ENCODE results near the gene WBP1L. TPM values are rescaled to one million over a fixed set of nuclear protein-coding genes. Genes with fewer than 3 reads are reported as not detected.
"Not testable (repeated sequence)": the region's sequence is repeated elsewhere in the genome, so short reads cannot be mapped to it uniquely, and the experiment has no call there.

Gene WBP1L
- total and polyA plus RNA-seq, 2 donors, result 30.1 to 42.6 TPM

DNA sequence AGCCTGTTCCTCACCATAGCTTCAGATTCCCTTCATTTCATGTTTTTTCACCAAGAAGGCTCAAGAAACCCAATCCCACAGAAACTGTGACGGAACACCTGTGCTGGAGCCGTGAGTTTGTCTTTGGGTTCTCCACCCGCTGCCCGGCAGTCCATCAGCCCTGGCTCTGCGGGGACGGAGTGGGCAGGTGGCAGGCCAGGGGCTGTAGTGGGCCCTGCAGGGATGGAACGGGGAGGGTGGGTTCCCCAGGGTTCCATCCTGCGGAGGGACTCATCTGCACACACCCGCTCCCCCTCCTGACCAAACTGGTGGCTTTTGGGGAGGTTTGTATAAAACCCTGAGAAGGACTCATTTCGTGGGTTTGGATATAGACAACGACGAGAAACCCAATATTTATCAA lies 78.5 kb downstream of the WBP1L start:
- Histone ChIP-seq H3K4me1 (ENCODE audit: insufficient read depth) (no peaks in the 10 kb centered on the region), H3K27ac (ENCODE audit: low read depth) (no peak overlapping the region), H3K4me3 (ENCODE audit: low read depth, low read length) (no peak overlapping the region), H3K36me3 (ENCODE audit: insufficient read depth) (no peaks in the 10 kb centered on the region)
- WGBS, result 92% methylated on average over 12 of the region's 12 CpGs
- DNase-seq (ENCODE audit: extremely low spot score), result no peak

DNA sequence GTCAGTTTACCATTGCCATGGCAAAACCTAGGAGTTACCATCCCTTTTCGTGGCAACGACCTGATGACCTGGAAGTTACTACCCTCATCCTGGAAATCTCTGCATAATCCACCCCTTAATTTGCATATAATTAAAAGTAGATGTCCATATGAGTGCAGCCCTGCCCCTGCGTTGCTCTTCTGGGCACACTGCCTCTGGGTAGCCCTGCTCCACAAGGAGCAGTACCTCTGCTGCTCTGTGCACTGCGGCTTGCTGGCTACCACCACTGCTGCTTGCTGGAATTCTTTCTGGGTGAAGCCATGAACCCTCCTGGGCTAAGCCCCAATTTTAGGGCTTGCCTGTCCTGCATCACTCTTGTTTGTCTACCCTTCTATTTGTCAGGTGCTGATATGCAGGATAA lies 80.9 kb downstream of the WBP1L start:
- WGBS, result 92% methylated on average over 4 of the region's 4 CpGs
- DNase-seq (ENCODE audit: extremely low spot score), result no peak

DNA sequence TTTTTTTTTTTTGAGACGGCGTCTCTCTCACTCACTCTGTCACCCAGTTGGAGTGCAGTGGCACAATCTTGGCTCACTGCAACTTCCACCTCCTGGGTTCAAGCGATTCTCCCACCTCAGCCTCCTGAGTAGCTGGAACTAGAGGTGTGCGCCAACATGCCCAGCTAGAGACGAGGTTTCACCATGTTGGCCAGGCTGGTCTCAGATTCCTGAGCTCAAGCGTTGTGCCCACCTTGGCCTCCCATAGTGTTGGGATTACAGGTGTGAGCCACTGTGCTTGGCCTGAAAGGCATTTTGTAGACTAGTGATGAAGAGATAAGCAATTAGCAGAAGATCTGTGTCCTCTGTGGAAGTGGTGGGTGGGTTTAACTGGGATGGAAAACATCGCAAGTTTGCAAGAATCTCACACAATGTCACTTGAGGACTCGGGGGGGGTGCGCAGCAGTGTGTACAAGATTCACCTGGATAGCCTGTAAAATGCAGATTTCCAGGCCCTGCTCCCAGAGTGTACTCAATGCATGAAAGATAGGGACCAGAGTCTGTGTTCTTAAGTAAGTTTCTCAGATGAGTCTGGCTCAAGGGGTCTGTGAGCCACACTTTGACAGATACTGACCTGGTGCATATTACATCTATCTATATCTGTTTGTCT lies 82.5 kb downstream of the WBP1L start:
- DNase-seq (ENCODE audit: extremely low spot score), result no peak
- Histone ChIP-seq H3K4me3 (ENCODE audit: low read depth, low read length) (no peak overlapping the region), H3K27ac (ENCODE audit: low read depth) (no peak overlapping the region), H3K4me1 (ENCODE audit: insufficient read depth) (no peaks in the 10 kb centered on the region), H3K36me3 (ENCODE audit: insufficient read depth) (no peaks in the 10 kb centered on the region)
- 89% methylated on average over 9 of the region's 9 CpGs for WGBS

More for the DNA sequence above, 80.9 kb downstream of the WBP1L start:
- Histone ChIP-seq H3K4me3 (ENCODE audit: low read depth, low read length) (no peak overlapping the region), H3K4me1 (ENCODE audit: insufficient read depth) (no peaks in the 10 kb centered on the region), H3K27ac (ENCODE audit: low read depth) (no peak overlapping the region), H3K36me3 (ENCODE audit: insufficient read depth) (no peaks in the 10 kb centered on the region)

DNA sequence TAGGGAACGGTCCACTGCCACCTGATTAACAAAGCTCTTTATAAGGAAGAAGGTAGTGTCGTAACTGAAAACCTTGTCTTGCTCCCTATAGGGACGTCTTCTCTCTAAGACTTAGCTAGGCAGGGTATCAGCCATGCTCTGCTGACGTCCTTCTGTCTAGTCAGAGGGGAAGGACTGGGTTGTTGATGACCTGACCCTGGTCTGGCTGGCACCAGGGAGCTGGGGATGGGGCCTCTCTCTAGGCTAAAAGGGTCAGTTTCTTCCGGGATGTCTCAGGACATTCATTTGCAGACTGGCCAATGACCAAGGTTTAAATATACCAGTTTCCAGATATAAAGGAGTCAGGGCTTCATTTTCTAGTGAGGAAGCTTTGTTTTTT lies 83.8 kb downstream of the WBP1L start:
- 85% methylated on average over 5 of the region's 5 CpGs for WGBS
- DNase-seq (ENCODE audit: extremely low spot score), result no peak
- H3K27ac ChIP-seq (ENCODE audit: low read depth), result no peak overlapping the region
- no peaks in the 10 kb centered on the region for H3K36me3 ChIP-seq (ENCODE audit: insufficient read depth)
- no peaks in the 10 kb centered on the region for H3K4me1 ChIP-seq (ENCODE audit: insufficient read depth)
- H3K4me3 ChIP-seq (ENCODE audit: low read depth, low read length), result no peak overlapping the region

DNA sequence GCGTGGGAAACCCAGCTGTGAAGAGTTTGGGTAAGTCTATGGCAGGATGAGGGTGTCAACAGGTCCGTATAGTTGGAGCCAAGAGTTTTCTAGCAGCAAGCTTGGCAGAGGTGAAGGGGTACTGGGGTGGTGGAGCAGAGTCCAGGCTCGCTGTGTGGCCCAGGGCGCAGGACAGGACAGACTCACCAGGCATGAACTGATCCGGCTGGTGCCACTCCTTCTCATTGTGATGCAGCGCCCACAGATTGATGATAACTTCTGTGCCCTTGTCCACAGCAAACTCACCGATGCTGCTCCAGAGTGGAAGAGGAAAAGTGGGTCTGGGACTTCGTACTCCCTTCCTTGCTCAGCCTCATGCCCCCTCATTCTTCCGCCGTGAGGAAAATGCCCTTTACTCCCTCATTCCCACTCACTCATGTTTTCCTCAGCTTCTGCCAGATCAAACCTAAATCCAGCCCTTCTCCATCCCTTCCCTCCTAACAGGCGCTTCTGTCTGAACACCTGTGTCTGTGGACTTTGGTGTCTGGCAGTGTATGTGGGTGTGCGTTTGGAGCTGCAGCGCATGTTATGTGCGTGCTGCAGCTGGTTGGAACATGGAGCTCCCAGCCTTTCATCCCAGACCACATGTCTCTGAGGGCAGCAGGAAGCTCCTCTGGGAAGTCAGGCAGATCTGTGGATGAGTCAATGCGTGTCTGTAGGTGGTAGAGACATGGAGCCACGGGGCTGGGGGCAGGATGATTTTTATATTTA lies 87.7 kb downstream of the WBP1L start:
- DNase-seq (ENCODE audit: extremely low spot score), result no peak
- H3K4me3 ChIP-seq (ENCODE audit: low read depth, low read length), result no peak overlapping the region
- 71% methylated on average over 16 of the region's 16 CpGs for whole genome bisulfite sequencing
- H3K27ac ChIP-seq (ENCODE audit: low read depth), result no peak overlapping the region
- no peaks in the 10 kb centered on the region for H3K4me1 ChIP-seq (ENCODE audit: insufficient read depth)
- no peaks in the 10 kb centered on the region for H3K36me3 ChIP-seq (ENCODE audit: insufficient read depth)

DNA sequence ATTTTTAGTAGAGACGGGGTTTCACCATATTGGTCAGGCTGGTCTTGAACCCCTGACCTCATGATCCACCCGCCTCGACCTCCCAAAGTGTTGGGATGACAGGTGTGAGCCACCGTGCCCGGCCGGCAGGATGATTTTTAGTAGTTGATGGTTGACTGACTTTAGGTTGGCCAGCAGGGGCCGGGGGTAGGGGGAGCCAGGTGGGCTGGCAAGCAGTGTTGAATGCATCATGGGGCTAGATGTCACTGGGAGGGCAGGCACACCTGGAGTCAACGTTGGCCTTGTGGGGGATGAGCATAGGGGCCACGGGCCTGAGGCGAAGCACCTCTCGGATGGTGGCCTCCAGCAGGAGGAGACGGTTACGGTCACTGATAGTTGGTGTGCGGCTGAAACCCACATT lies 88.5 kb downstream of the WBP1L start:
- no peak overlapping the region for H3K27ac ChIP-seq (ENCODE audit: low read depth)
- DNase-seq (ENCODE audit: extremely low spot score), result no peak
- H3K4me3 ChIP-seq (ENCODE audit: low read depth, low read length), result no peak overlapping the region
- no peaks in the 10 kb centered on the region for H3K36me3 ChIP-seq (ENCODE audit: insufficient read depth)
- H3K4me1 ChIP-seq (ENCODE audit: insufficient read depth), result no peaks in the 10 kb centered on the region
- 87% methylated on average over 14 of the region's 14 CpGs for WGBS

DNA sequence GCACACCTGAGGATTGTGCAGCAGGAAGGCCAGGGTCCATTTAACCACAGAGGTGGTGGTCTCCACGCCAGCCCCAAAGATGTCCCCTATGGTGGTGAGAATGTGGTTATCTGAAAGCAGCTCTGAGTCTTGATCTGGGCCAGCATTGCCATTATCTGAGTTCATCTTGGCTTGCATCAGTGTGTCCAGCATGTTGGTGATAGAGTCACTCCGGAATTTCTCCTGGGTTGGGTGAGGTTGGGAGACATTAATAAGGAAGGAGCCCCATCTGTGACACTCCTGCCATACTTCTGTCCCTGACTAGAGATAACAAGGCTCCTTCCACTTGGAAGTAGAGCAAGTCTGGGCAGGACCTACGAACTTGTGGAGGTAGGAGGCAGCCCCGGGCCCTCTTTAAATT lies 89.2 kb downstream of the WBP1L start:
- H3K27ac ChIP-seq (ENCODE audit: low read depth), result no peak overlapping the region
- no peaks in the 10 kb centered on the region for H3K36me3 ChIP-seq (ENCODE audit: insufficient read depth)
- DNase-seq (ENCODE audit: extremely low spot score), result no peak
- H3K4me1 ChIP-seq (ENCODE audit: insufficient read depth), result no peaks in the 10 kb centered on the region
- no peak overlapping the region for H3K4me3 ChIP-seq (ENCODE audit: low read depth, low read length)
- 89% methylated on average over 4 of the region's 4 CpGs for WGBS

DNA sequence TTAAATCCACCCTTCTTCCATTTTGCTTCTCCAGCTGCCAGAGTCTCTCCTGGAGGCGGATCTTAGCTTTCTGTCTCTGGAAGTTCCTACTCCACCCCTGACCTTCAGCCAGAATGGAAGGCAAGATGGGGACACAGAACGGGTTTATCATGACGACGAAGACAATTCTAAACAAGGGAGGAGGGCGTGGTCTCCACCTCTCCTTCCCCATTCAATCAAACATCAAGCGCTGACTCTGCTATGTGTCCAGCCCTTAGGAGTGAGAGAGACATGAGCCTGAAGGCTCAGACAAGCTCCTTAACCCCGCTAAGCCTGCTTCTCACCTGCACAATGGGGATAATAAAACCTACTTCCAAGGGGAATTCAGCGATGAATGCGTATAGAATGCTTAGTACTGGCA lies 90.4 kb downstream of the WBP1L start:
- DNase-seq (ENCODE audit: extremely low spot score), result no peak

DNA sequence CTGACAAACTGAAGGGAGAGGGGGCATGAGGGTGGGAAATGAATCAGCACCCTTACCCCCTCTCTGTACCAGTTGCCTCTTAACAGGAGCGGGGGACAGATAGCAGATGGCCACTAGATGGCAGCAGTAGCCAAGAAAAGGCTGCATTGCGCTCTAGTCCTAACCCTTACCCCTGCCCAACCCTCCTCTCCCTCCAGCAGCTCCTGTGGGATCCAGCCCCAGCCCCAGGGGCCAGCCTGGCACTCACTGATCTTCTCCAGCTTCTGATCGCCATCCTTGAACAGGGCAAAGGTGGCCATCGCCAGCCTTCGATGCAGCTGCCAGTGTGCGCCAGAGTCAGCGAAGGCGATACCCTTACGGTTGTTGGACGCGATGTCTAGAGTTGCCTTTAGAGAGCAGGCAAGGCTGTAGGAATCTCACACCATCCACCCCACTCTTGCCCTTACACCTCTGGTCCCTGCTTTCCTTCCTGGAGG lies 91.3 kb downstream of the WBP1L start:
- Histone ChIP-seq H3K27ac (ENCODE audit: low read depth) (no peak overlapping the region), H3K4me3 (ENCODE audit: low read depth, low read length) (no peak overlapping the region), H3K36me3 (ENCODE audit: insufficient read depth) (no peaks in the 10 kb centered on the region), H3K4me1 (ENCODE audit: insufficient read depth) (no peaks in the 10 kb centered on the region)
- no peak for DNase-seq (ENCODE audit: extremely low spot score)
- 62% methylated on average over 11 of the region's 11 CpGs for WGBS

More for the DNA sequence above, 90.4 kb downstream of the WBP1L start:
- H3K4me3 ChIP-seq (ENCODE audit: low read depth, low read length), result no peak overlapping the region
- no peaks in the 10 kb centered on the region for H3K4me1 ChIP-seq (ENCODE audit: insufficient read depth)
- H3K36me3 ChIP-seq (ENCODE audit: insufficient read depth), result no peaks in the 10 kb centered on the region
- WGBS, result 50% methylated on average over 9 of the region's 9 CpGs
- H3K27ac ChIP-seq (ENCODE audit: low read depth), result no peak overlapping the region

DNA sequence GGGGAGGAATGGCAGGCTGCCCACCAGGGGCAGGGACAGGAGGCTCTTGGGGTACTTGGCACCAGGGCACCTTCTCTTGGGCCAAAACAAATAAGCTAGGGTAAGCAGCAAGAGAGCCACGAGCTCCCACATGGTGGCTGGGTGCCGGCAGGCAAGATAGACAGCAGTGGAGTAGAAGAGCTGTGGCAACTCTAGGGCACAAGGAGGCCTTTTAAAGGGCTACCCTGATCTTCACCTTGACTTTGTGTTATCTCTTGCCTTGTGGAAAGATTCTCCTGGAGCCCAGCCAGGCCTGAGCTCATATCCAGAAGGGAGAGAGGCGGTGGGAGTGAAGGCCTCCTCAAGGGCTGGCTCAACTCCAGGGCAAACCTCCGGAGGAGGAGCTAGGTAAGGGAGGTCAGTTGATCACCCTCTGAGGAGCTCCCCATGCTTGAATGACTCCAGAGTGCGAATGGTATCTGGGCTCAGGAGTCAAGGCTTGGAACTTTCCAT lies 93.5 kb downstream of the WBP1L start, which contains the start of gene CYP17A1:
Gene CYP17A1, minus strand, starts transcription at position 184 of the 492 bp plus-strand sequence. Its CDS starts 52 bp downstream, at position 132.
- Histone ChIP-seq H3K4me1 (ENCODE audit: insufficient read depth) (no peaks in the 10 kb centered on the region), H3K27ac (ENCODE audit: low read depth) (no peak within 1 kb of the TSS), H3K36me3 (ENCODE audit: insufficient read depth) (no peaks in the 10 kb centered on the region), H3K4me3 (ENCODE audit: low read depth, low read length) (no peak within 1 kb of the TSS)
- DNase-seq (ENCODE audit: extremely low spot score), result no peak
- WGBS, result 53% methylated on average over 5 of the region's 5 CpGs

DNA sequence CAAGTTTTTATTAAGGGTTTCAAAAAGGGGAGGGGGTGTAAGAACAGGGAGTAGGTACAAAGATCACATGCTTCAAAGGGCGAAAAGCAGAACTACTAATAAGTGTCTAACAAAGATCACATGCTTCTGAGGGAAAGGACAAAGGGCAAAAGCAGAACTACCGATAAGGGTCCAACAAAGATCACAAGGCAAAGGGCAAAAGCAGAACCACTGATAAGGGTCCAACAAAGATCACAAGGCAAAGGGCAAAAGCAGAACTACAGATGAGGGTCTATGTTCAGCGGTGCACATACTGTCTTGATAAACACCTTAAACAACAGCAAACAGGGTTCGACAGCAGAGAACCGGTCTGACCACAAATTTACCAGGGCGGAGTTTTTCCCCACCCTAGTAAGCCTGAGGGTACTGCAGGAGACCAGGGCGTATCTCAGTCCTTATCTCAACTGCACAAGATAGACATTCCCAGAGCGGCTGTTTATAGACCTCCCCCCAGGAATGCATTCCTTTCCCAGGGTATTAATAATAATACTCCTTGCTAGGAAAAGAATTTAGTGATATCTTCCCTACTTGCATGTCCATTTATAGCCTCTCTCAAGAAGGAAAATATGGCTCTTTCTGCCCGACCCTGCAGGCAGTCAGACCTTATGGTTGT lies 94.7 kb downstream of the WBP1L start:
- not testable (repeated sequence) for H3K4me1 ChIP-seq (ENCODE audit: insufficient read depth); H3K36me3 ChIP-seq (ENCODE audit: insufficient read depth); H3K27ac ChIP-seq (ENCODE audit: low read depth); DNase-seq (ENCODE audit: extremely low spot score); H3K4me3 ChIP-seq (ENCODE audit: low read depth, low read length)
- 85% methylated on average over 9 of the region's 9 CpGs for WGBS

DNA sequence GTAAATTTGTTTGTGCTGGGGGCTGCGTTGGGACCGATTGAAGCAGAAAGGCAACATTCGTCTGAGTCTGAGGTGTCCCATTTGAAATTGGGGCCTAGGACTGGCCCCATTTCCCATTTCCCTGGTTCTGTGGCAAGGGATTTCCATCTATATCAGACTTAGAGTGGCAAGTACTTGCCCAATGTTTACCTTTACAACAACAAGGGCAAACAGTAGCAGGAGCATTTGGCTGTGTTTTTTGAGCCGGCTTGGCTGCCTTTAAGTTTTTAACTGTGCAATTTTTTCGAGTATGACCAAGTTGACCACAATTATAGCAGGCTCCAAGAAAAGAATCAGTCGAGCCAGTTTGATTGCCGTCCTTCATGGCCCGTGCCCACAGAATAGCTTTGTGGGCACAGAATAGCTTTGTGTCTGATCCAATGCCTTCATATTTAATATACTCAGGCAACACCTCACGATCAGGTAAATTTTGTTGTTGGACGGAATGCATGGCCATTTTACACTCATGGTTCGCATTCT lies 98.1 kb downstream of the WBP1L start:
- H3K36me3 ChIP-seq (ENCODE audit: insufficient read depth), result no peaks in the 10 kb centered on the region
- H3K4me1 ChIP-seq (ENCODE audit: insufficient read depth), result no peaks in the 10 kb centered on the region
- 84% methylated on average over 11 of the region's 11 CpGs for WGBS
- DNase-seq (ENCODE audit: extremely low spot score), result no peak
- no peak overlapping the region for H3K4me3 ChIP-seq (ENCODE audit: low read depth, low read length)
- H3K27ac ChIP-seq (ENCODE audit: low read depth), result no peak overlapping the region

DNA sequence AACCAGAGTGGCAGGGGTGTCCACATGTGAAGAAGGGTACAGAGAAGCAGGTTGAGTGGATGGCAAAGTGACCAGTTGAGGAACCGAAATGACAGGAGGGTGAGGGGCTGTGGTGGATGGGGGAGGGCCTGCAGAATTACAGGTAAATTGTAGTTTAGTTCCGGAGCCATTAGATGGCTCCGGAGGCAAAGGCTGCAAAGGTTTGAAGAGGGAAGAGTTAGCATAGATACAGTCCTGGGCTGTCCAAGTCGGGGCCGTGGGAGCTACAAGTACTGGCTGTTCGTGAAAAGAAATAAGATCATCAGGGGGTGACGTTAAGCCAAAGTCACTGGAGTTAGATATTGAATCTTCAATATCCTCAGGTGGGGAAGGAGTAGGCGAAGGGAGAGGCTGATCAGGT lies 99.4 kb downstream of the WBP1L start:
- not testable (repeated sequence) for H3K4me1 ChIP-seq (ENCODE audit: insufficient read depth); DNase-seq (ENCODE audit: extremely low spot score); H3K27ac ChIP-seq (ENCODE audit: low read depth); H3K4me3 ChIP-seq (ENCODE audit: low read depth, low read length); H3K36me3 ChIP-seq (ENCODE audit: insufficient read depth)
- 57% methylated on average over 8 of the region's 8 CpGs for WGBS

Measured in urinary bladder (tissue), 4 donors.